Measurements from ENCODE around the gene FGF9. TPM values are rescaled to one million over a fixed set of nuclear protein-coding genes. Genes with fewer than 3 reads are reported as not detected.

FGF9 gene
- total and polyA plus RNA-seq, 2 donors (not counting 1 experiment from before 2014, with no cell fraction given), result 0.13 to 3.0 TPM

DNA sequence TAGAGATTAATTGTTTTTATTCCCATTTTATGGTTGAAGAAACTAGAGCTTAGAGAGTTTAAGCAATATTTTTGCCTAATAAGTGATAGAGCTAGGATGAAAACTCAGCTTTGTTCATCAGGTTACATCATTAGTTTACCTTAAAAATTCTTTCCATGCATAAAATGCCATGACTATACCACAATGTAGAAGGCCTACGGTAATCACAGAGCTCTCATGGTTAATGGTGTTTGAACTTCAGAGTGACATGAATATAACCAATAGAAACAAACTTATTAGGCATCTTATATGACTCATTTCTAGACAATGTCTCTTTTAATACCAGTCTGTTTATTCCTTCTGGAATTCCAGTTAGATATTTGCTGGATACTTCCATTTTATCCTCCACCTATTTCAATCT, 78.5 kb downstream of the FGF9 start:
- Histone ChIP-seq H4K20me1 (ENCODE audit: control insufficient read depth, insufficient read depth, low read length, poor library complexity, severe bottlenecking) (no peaks in the 10 kb centered on the region), H3K4me1 (ENCODE audit: control insufficient read depth in 2 of 2, insufficient read depth in 2 of 2, low read length in 2 of 2) (no peaks in the 10 kb centered on the region), H3K36me3 (replicated peaks in 1 of 2; ENCODE audit: control extremely low read depth in 1 of 2, control insufficient read depth in 1 of 2, extremely low read depth in 1 of 2, insufficient read depth in 2 of 2, low read length in 1 of 2) (no peaks in the 10 kb centered on the region), H3K79me2 (ENCODE audit: control insufficient read depth, insufficient read depth, low read length) (no peaks in the 10 kb centered on the region), H2AFZ (ENCODE audit: insufficient read depth, low read depth, low read length, poor library complexity, severe bottlenecking) (no peak overlapping the region), H3K27ac (ENCODE audit: low read length in 2 of 2) (no peak overlapping the region), H3K27me3 (replicated peaks in 1 of 4; ENCODE audit: control extremely low read depth in 1 of 4, control insufficient read depth in 3 of 4, insufficient read depth in 4 of 4, low read length in 3 of 4) (peaks cover 0 to 4% (median 0%) of the 10 kb centered on the region in 4 experiments), H3K9me3 (ENCODE audit: control extremely low read depth in 1 of 3, control insufficient read depth in 2 of 3, insufficient read depth in 1 of 3, low read length in 2 of 3) (no peaks in the 10 kb centered on the region), H3K9ac (ENCODE audit: low read length) (no peak overlapping the region), H3K4me3 (ENCODE audit: control extremely low read depth in 1 of 5, extremely low read depth in 1 of 5, insufficient read depth in 1 of 5, low read depth in 2 of 5, low read length in 4 of 5) (no peak overlapping the region), H3K4me2 (replicated peaks; ENCODE audit: low read depth, low read length, poor library complexity, severe bottlenecking) (no peak overlapping the region)
- no peak for TF ChIP-seq EZH2 (IDR thresholded peaks at IDR 0.05; ENCODE audit: borderline replicate concordance, insufficient read depth, low read depth, low read length, poor library complexity, severe bottlenecking)
- TF ChIP-seq, protein P1, sequence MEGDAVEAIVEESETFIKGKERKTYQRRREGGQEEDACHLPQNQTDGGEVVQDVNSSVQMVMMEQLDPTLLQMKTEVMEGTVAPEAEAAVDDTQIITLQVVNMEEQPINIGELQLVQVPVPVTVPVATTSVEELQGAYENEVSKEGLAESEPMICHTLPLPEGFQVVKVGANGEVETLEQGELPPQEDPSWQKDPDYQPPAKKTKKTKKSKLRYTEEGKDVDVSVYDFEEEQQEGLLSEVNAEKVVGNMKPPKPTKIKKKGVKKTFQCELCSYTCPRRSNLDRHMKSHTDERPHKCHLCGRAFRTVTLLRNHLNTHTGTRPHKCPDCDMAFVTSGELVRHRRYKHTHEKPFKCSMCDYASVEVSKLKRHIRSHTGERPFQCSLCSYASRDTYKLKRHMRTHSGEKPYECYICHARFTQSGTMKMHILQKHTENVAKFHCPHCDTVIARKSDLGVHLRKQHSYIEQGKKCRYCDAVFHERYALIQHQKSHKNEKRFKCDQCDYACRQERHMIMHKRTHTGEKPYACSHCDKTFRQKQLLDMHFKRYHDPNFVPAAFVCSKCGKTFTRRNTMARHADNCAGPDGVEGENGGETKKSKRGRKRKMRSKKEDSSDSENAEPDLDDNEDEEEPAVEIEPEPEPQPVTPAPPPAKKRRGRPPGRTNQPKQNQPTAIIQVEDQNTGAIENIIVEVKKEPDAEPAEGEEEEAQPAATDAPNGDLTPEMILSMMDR (IDR thresholded peaks at IDR 0.05), result no peak
- POLR2A ChIA-PET, result no interaction called here
- ATAC-seq (ENCODE audit: low read depth) (no peak), DNase-seq (no peak)
- intact Hi-C loops (cut with micrococcal nuclease), result no loop called here
- WGBS (ENCODE audit: insufficient coverage), result no CpG with 5 or more reads among the region's 1 CpG
- CTCF ChIA-PET, result no interaction called here
- Mint-ChIP-seq H3K9me3 (ENCODE audit: insufficient read depth) (peaks cover 7% of the 10 kb centered on the region), H3K27ac (no peak overlapping the region), H3K4me1 (no peaks in the 10 kb centered on the region), H3K4me3 (no peak overlapping the region), H3K27me3 (peaks cover 10% of the 10 kb centered on the region)

DNA sequence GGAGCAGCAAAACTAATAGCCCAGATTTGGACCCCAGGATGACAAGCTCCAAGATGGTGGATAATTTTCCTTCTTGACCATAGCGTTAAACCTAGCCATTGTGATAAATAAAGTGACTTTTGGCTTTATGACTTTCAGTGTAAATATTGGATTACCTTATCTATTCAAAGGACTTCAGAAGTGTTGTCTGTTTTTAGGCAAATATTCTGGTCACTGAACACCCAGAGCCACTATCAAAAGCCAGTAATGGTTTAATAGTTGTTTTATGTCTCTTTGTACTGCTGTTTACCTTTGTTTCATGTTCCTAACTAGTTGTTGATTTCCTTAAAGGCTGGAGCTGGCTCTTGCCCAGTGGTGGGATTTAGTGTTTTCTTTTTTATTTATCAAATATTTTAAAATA, 81.6 kb downstream of the FGF9 start:
- no peak for DNase-seq
- Mint-ChIP-seq H3K27me3 (peaks cover 12% of the 10 kb centered on the region), H3K4me3 (no peak overlapping the region), H3K9me3 (ENCODE audit: insufficient read depth) (peaks cover 7% of the 10 kb centered on the region), H3K4me1 (no peaks in the 10 kb centered on the region), H3K27ac (no peak overlapping the region)
- no peak for TF ChIP-seq EZH2 (IDR thresholded peaks at IDR 0.05; ENCODE audit: borderline replicate concordance, insufficient read depth, low read depth, low read length, poor library complexity, severe bottlenecking)
- Histone ChIP-seq H3K4me3 (ENCODE audit: control extremely low read depth in 1 of 5, extremely low read depth in 1 of 5, insufficient read depth in 1 of 5, low read depth in 2 of 5, low read length in 4 of 5) (no peak overlapping the region), H3K79me2 (ENCODE audit: control insufficient read depth, insufficient read depth, low read length) (no peaks in the 10 kb centered on the region), H4K20me1 (ENCODE audit: control insufficient read depth, insufficient read depth, low read length, poor library complexity, severe bottlenecking) (no peaks in the 10 kb centered on the region), H3K36me3 (replicated peaks in 1 of 2; ENCODE audit: control extremely low read depth in 1 of 2, control insufficient read depth in 1 of 2, extremely low read depth in 1 of 2, insufficient read depth in 2 of 2, low read length in 1 of 2) (no peaks in the 10 kb centered on the region), H2AFZ (ENCODE audit: insufficient read depth, low read depth, low read length, poor library complexity, severe bottlenecking) (no peak overlapping the region), H3K4me1 (ENCODE audit: control insufficient read depth in 2 of 2, insufficient read depth in 2 of 2, low read length in 2 of 2) (no peaks in the 10 kb centered on the region), H3K9me3 (ENCODE audit: control extremely low read depth in 1 of 3, control insufficient read depth in 2 of 3, insufficient read depth in 1 of 3, low read length in 2 of 3) (no peaks in the 10 kb centered on the region), H3K9ac (ENCODE audit: low read length) (no peak overlapping the region), H3K27me3 (replicated peaks in 1 of 4; ENCODE audit: control extremely low read depth in 1 of 4, control insufficient read depth in 3 of 4, insufficient read depth in 4 of 4, low read length in 3 of 4) (no peaks in the 10 kb centered on the region), H3K4me2 (replicated peaks; ENCODE audit: low read depth, low read length, poor library complexity, severe bottlenecking) (no peak overlapping the region), H3K27ac (ENCODE audit: low read length in 2 of 2) (no peak overlapping the region)
- ChIA-PET CTCF (no interaction called here), POLR2A (no interaction called here)
- 100% methylated on average over 1 of the region's 1 CpG for WGBS (ENCODE audit: insufficient coverage)
- intact Hi-C loops (cut with micrococcal nuclease), result no loop called here
- no peak for ATAC-seq (ENCODE audit: low read depth)
